ENCODE results near the gene ARHGAP31. TPM values are rescaled to one million over a fixed set of nuclear protein-coding genes. Genes with fewer than 3 reads are reported as not detected.
"Not testable (repeated sequence)": the region's sequence is repeated elsewhere in the genome, so short reads cannot be mapped to it uniquely, and the experiment has no call there.

The ARHGAP31 gene
- total RNA-seq, 1 experiment from 2014 or later, result 12.0 TPM

DNA sequence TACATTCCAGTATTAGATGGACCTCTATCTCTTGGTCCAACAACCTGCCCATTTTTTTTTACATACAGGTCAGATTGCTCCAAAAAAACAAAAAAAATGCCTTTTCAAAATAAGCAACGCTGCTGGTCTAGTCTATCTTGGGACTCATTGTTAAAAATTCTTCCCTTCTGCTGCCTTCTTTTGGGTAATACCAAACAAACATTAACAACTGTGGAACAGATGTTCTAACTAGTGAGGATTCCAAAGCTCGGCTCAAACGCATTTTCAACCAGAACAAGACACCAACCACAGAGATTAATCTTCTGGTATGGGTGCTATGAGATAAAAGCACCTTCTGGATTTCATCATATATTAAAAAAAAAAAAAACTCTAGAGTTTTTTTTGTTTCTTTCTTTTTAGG is 24.7 kb downstream of the ARHGAP31 start:
- H3K4me1 ChIP-seq (ENCODE audit: insufficient read depth, low read length, poor library complexity, severe bottlenecking), result peaks cover 6% of the 10 kb centered on the region
- no peak for DNase-seq (ENCODE audit: low spot score)
- no peak overlapping the region for H3K4me3 ChIP-seq (ENCODE audit: low read depth, low read length, poor library complexity, severe bottlenecking)
- TF ChIP-seq, protein P1, sequence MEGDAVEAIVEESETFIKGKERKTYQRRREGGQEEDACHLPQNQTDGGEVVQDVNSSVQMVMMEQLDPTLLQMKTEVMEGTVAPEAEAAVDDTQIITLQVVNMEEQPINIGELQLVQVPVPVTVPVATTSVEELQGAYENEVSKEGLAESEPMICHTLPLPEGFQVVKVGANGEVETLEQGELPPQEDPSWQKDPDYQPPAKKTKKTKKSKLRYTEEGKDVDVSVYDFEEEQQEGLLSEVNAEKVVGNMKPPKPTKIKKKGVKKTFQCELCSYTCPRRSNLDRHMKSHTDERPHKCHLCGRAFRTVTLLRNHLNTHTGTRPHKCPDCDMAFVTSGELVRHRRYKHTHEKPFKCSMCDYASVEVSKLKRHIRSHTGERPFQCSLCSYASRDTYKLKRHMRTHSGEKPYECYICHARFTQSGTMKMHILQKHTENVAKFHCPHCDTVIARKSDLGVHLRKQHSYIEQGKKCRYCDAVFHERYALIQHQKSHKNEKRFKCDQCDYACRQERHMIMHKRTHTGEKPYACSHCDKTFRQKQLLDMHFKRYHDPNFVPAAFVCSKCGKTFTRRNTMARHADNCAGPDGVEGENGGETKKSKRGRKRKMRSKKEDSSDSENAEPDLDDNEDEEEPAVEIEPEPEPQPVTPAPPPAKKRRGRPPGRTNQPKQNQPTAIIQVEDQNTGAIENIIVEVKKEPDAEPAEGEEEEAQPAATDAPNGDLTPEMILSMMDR (conservative IDR thresholded peaks at IDR 0.05; ENCODE audit: low read depth, low read length), result no peak
- TF ChIP-seq EZH2 (IDR thresholded peaks at IDR 0.05; ENCODE audit: borderline replicate concordance, low read depth, low read length, poor library complexity, severe bottlenecking), result no peak
- H3K36me3 ChIP-seq (ENCODE audit: insufficient read depth, low read length, poor library complexity, severe bottlenecking), result no peaks in the 10 kb centered on the region
- no peaks in the 10 kb centered on the region for H3K9me3 ChIP-seq (ENCODE audit: low read depth, low read length, poor library complexity, severe bottlenecking)
- intact Hi-C loops (cut with micrococcal nuclease; ENCODE audit: unreplicated experiment), result no loop called here
- CTCF ChIA-PET, result no interaction called here
- H3K27me3 ChIP-seq (replicated peaks; ENCODE audit: insufficient read depth, low read depth, low read length, poor library complexity), result no peaks in the 10 kb centered on the region
- H3K27ac ChIP-seq (ENCODE audit: low read depth, low read length, poor library complexity, severe bottlenecking), result no peak overlapping the region
- no TSS peak for BruUV-seq (replicated peaks)
- POLR2A ChIA-PET (ENCODE audit: low non-redundant PET), result no interaction called here

DNA sequence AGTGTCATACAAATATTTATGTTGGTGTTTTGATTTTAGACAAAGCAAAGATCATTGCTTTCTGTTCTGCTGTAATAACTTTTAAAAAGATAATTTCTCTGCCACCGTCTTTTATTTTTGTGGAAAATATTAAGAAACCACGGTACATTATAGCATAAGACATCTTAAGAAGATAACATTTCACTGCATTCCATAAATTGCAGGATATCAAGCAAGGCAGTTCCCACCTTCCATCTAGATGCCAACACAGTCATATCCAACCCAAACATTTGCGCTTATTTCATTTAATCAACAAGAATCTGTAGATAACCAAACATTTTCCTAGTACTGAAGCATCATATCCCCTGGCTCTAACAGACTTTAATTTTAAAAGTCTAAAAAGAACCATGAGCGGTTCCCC is 25.1 kb downstream of the ARHGAP31 start:
- Histone ChIP-seq H3K4me1 (ENCODE audit: insufficient read depth, low read length, poor library complexity, severe bottlenecking) (peaks cover 6% of the 10 kb centered on the region), H3K27me3 (replicated peaks; ENCODE audit: insufficient read depth, low read depth, low read length, poor library complexity) (no peaks in the 10 kb centered on the region), H3K9me3 (ENCODE audit: low read depth, low read length, poor library complexity, severe bottlenecking) (no peaks in the 10 kb centered on the region), H3K36me3 (ENCODE audit: insufficient read depth, low read length, poor library complexity, severe bottlenecking) (no peaks in the 10 kb centered on the region), H3K4me3 (ENCODE audit: low read depth, low read length, poor library complexity, severe bottlenecking) (no peak overlapping the region), H3K27ac (ENCODE audit: low read depth, low read length, poor library complexity, severe bottlenecking) (no peak overlapping the region)
- intact Hi-C loops (cut with micrococcal nuclease; ENCODE audit: unreplicated experiment), result no loop called here
- POLR2A ChIA-PET (ENCODE audit: low non-redundant PET), result no interaction called here
- CTCF ChIA-PET, result no interaction called here
- no TSS peak for BruUV-seq (replicated peaks)
- TF ChIP-seq EZH2 (IDR thresholded peaks at IDR 0.05; ENCODE audit: borderline replicate concordance, low read depth, low read length, poor library complexity, severe bottlenecking), result no peak
- TF ChIP-seq, protein P1 (conservative IDR thresholded peaks at IDR 0.05; ENCODE audit: low read depth, low read length), result no peak
- no peak for DNase-seq (ENCODE audit: low spot score)

DNA sequence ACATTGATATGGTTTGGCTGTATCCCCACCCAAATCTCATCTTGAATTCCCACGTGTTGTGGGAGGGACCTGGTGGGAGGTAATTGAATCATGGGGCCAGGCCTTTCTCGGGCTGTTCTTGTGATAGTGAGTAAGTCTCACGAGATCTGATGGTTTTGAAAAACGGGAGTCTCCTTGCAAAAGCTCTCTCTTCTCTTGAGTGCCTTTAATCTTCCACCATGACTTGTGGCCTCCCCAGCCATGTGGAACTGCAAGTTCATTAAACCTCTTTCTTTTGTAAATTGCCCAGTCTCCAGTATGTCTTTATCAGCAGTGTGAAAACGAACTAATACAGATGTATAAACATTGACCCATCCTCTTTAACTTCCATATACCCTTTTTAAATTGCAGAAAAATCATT is 26.6 kb downstream of the ARHGAP31 start:
- intact Hi-C loops (cut with micrococcal nuclease; ENCODE audit: unreplicated experiment); POLR2A ChIA-PET (ENCODE audit: low non-redundant PET): not testable (repeated sequence)

DNA sequence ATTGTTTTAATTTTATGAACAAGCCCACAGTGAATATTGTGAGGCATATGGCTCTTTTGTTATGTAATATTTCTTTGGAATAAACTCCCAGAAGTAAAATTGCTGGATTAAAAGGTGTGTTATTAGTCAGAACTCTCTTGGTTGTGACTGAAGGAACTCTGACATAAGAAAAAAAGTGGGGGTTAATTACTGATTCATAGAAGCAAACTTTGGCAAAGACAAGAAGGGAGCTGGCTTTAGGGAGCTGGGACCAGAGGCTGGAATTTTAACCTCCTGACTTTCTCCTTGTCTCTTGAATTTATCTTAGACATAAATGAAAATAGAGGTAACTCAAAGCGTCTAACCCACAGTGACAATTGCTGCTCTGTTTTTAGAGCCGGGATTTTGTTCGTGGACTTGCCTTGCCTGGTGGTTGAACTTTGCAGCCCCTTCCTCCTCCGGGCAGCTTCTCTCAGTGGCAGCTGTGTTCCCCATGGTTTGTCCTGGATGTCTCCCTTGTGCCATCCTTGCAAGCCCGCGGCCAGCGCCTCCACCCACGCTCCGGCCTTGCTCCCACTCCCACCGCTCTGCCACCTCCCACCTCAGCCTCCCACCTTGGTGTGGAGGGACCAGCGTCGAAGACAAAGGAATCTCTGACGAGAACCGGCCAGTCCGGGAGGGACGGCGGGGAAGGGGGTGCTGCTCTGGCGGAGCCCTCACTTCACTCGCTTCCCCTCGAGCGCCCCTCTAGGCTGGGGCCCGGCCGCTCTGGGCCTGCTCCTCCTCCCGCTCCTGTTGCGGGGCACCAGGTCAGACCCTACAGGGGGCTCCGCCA is 28.0 kb downstream of the ARHGAP31 start:
- POLR2A ChIA-PET (ENCODE audit: low non-redundant PET), result interaction anchor here (0.6 to 0.7 kb wide), 2 partner anchors 27 to 31 kb away, joined by 3 to 8 read pairs; no protein-coding TSS in a partner anchor
- H3K4me3 ChIP-seq (ENCODE audit: low read depth, low read length, poor library complexity, severe bottlenecking), result peak overlapping the region; percentile 58
- peaks cover 6% of the 10 kb centered on the region for H3K4me1 ChIP-seq (ENCODE audit: insufficient read depth, low read length, poor library complexity, severe bottlenecking)
- intact Hi-C loops (cut with micrococcal nuclease; ENCODE audit: unreplicated experiment), result no loop called here
- no peaks in the 10 kb centered on the region for H3K36me3 ChIP-seq (ENCODE audit: insufficient read depth, low read length, poor library complexity, severe bottlenecking)
- TSS peak; percentile 69 for BruUV-seq (replicated peaks)
- DNase-seq (ENCODE audit: low spot score), result no peak
- H3K9me3 ChIP-seq (ENCODE audit: low read depth, low read length, poor library complexity, severe bottlenecking), result no peaks in the 10 kb centered on the region
- no peaks in the 10 kb centered on the region for H3K27me3 ChIP-seq (replicated peaks; ENCODE audit: insufficient read depth, low read depth, low read length, poor library complexity)
- peak overlapping the region; percentile 93 for H3K27ac ChIP-seq (ENCODE audit: low read depth, low read length, poor library complexity, severe bottlenecking)
- TF ChIP-seq, protein P1 (conservative IDR thresholded peaks at IDR 0.05; ENCODE audit: low read depth, low read length), result no peak; the same call in 1 of the 2 replicates
- no peak for TF ChIP-seq EZH2 (IDR thresholded peaks at IDR 0.05; ENCODE audit: borderline replicate concordance, low read depth, low read length, poor library complexity, severe bottlenecking)
- CTCF ChIA-PET, result no interaction called here

More for the DNA sequence above, 26.6 kb downstream of the ARHGAP31 start:
- H3K36me3 ChIP-seq (ENCODE audit: insufficient read depth, low read length, poor library complexity, severe bottlenecking); H3K27ac ChIP-seq (ENCODE audit: low read depth, low read length, poor library complexity, severe bottlenecking); BruUV-seq (replicated peaks); DNase-seq (ENCODE audit: low spot score); H3K27me3 ChIP-seq (replicated peaks; ENCODE audit: insufficient read depth, low read depth, low read length, poor library complexity); CTCF ChIA-PET; H3K9me3 ChIP-seq (ENCODE audit: low read depth, low read length, poor library complexity, severe bottlenecking); H3K4me3 ChIP-seq (ENCODE audit: low read depth, low read length, poor library complexity, severe bottlenecking); H3K4me1 ChIP-seq (ENCODE audit: insufficient read depth, low read length, poor library complexity, severe bottlenecking): not testable (repeated sequence)
